GM12872 (cell line): Measurements from ENCODE around the gene PCCB.

Experiments used
- CTCF ChIP-seq: IDR thresholded peaks from 3 replicates; pipeline ENCODE4 v1.5.1; 2011; ENCODE audit warnings: low read depth, mild to moderate bottlenecking, low read length, moderate library complexity; ENCODE audit not compliant: insufficient read depth

Gene PCCB

GRCh38 chr3:136343873-136344555 lies 93.9 kb downstream of the PCCB start:
- no peak for TF ChIP-seq CTCF

DNA sequence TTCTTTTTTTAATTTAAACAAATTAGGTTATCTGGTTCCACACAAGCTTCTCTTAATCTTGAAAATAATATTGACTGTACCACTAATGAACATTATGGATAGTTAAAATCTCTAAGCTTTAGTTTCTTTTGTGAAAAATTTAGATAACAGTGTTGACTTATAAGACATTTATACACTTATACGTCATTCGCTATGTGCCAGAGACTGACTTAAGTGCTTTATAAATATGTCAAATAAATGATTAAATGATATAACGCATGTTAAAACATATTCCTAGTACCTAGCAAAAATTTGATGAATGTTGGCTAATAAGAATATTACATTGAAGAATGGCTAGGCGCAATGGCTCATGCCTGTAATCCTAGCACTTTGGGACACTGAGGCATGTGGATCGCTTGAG lies 96.3 kb downstream of the PCCB start:
- no peak for TF ChIP-seq CTCF

DNA sequence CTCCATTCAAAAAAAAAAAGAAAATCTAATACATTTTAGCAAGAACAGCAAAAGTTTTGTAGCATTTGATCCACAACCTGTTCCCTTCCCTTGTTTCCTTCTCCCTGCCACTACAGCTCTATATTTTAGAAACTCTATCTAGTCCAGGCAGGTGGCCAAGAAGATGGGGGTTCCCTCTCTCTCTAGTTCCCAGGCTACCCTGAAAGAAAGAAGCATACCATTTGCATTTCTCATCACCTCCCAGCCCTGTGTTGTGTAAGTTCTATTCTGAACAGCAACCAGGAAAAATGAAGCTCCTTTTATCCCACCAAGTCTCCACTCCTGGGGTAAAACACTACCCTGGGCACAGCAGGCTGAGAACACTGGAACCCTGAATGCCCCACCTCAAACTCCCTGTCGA lies 100.0 kb downstream of the PCCB start:
- TF ChIP-seq CTCF, result no peak

- TF ChIP-seq CTCF, result no peak
These were observed 100.4 kb downstream of the PCCB start for GRCh38 chr3:136350557-136350956.

DNA sequence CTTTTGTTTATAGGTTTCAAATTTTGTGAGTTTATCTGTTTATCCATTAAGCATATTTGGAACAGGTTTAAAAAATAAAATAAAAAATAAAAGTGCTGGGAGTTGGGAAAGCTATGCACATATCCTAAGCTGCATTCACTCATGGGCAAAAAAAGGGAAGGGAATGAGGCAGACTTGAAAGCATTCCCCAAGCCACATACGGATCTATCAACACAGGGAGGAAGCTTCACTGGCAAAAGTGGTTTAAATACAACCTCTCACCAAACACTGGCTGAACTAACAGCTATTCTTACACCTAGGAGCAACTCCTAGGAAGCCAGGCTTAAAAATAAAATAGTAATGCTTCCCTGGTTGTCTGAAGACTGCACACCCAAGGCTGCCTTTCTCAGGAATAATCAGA lies 101.2 kb downstream of the PCCB start:
- no peak for TF ChIP-seq CTCF

DNA sequence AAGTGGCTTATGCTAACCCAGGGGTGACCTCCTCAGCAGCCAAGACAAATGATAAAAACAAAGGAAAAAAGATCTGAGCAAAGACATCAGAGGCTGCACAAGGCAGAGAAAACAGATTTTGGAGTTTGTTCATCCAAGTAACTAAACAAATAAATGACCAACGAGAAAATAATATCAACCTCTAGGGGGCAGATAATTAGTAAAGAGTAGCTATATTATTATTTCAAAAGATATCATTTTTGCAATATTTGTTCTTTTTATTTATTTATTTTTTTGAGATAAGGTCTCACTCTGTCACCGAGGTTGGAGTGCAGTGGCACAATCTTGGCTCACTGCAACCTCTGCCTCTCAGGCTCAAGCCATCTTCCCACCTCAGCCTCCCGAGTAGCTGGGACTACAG lies 101.8 kb downstream of the PCCB start:
- TF ChIP-seq CTCF, result no peak

DNA sequence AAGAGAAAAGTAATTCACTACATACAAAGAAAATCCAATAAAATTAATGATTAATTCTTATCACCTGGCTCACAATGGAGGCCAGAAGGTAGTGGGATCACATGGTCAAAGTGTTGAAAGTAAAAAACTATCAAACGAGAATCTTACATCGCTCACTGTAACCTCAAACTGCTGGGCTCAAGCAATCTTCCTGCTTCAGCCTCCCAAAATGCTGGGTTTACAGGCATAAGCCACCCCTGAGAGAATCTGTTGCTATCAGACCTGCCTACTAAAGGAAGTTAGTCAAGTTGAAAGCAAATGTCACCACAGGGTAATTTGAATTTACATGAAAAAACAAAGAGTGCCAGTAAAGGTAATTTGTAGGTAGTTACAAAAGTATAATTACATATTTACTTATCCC lies 103.3 kb downstream of the PCCB start:
- TF ChIP-seq CTCF, result no peak
